Measurements from ENCODE around the gene C16orf54.
"Not testable (repeated sequence)": the region's sequence is repeated elsewhere in the genome, so short reads cannot be mapped to it uniquely, and the experiment has no call there.

The C16orf54 gene

GRCh38 chr16:29702269-29702668, 43.5 kb downstream of the C16orf54 start:
- DNase-seq = no peak

DNA sequence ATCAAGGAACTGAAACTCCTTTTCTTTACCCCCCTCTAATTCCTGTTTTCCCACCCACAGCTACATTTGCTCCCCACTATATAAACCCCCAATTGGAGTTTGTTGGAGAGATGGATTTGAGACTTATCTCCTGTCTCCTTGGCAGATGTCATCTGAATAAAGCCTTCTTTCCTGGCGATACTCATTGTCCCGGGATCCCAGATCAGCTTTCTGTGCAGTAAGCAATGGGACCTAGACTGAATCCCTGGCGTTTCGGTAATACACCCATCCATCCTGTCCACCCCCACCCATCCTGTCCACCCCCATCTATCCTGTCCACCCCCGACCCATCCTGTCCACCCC, 44.6 kb downstream of the C16orf54 start:
- no peak for DNase-seq

DNA sequence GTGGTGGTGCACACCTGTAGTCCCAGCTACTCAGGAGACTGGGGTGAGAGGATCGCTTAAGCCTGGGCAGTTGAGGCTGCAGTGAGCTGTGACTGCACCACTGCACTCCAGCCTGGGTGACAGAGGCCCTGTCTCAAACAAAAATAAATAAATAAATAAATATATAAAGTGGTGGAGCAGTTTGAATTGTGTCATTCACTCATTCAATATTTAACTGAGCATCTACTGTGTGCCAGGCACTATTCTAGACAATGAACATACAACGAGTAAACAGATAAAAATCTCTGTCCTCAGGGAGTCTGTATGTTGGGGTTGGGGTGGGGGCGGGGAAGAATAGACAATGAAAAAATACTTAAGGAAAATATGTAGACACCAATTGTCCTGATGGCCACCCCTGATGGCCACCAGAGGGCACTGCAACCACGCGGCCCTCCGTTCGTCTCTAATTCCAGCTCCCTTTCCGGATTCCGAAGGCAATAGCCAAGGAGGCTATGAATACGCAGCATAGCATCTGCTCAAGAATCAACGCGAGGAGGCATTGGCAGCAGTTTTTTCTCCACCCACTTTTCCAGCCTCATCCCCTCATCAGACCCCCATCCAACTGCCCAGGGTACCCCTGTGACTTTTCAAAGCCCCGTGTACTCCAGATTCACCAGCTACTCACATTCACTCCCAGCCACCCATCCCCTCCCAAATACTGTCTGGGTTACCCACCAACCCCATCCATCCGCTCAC, 45.4 kb downstream of the C16orf54 start:
- DNase-seq = peak; percentile 33

DNA sequence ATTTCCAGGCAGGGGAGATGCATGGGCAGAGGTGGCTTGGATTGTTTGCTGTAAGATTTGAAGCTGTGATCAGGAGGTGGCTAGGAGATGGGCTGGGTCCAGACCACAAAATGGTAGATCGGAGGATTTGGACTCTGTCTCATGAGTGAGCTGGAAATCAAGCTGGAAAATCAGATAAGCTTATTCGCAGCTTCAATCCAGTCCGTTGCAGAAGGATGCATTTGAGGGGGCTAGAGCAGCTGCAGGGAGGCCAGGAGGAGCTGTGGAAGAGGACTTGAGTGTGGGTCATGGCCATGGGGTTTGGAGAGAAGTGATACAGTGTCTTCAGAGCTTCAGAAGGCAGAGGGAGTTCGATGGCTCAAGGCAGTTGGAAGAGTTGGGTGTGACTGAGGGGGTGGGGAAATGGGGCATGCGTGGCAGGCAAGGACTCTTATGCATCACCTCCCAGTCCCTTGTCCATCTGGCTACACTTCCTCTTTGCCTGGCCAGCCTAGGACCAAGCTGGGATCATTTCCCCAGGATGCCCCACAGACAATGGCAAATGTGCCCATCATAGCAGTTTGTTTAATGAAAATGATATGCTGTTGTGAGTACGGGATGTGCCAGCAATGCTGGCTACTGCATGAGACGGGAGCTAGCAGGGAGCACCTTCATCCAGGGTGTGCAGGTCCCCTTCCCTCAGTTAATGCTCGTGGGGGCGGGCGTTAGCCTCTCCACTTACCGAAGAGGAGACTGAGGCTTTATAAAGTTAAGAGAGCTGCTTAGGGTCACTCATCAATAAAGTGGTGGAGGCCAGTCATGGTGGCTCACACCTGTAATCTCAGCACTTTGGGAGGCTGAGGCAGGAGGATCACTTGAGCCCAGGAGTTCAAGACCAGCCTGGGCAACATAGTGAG, 46.2 kb downstream of the C16orf54 start:
- DNase-seq = no peak

GRCh38 chr16:29698484-29699323, 47.1 kb downstream of the C16orf54 start:
- DNase-seq = no peak

DNA sequence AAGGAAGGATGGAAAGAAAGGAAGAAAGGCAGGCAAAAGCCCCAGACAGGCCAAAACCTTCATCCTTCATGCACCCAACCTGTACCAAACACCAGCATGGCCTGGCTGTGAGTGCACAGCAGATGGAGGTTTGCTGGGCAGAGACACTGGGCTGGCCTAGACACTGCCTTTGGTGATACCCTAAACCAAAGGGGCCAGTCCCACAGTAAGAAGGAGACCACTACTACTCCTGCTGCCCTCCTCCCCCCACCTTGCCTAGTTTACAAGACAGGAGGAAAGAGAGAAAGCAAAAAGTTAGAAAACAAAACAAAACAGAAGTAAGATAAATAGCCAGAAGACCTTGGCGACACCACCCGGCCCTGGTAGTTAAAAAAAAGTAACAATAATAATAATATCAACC, 47.7 kb downstream of the C16orf54 start:
- DNase-seq = no peak

DNA sequence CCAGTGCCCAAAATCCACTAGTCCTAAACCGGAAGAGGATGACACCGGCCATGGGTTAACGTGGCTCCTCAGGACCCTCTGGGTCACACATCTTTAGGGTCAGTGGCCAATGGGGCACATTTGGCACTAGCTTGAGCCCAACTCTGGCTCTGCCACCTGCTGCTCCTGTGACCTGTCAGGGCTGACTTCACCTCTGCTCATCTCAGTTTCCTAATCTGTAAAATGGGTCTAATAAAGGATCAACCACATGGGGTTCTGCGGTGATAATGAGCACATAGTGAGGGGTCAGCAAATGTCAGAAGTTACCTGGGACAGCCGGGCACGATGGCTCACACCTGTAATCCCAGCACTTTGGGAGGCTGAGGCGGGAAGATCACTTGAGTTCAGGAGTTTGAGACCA, 48.4 kb downstream of the C16orf54 start:
- no peak for DNase-seq

- no peak for DNase-seq
Measured at GRCh38 chr16:29696881-29697331, 48.9 kb downstream of the C16orf54 start.

DNA sequence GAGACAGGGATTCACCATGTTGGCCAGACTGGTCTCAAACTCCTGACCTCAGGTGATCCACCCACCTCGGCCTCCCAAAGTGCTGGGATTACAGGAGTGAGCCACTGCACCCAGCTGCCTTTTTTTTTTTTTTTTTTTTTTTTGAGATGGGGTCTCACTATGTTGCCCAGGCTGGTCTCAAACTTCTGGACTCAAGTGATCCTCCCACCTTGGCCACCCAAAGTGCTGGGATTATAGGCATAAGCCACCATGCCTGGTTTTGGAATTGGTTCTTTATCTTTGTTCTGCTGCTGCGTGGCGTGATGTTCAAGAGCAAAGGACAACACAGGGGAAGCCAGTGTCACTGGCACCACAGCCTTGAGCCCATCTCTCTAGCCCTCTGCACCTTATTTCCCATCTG, 50.1 kb downstream of the C16orf54 start:
- DNase-seq = not testable (repeated sequence)

DNA sequence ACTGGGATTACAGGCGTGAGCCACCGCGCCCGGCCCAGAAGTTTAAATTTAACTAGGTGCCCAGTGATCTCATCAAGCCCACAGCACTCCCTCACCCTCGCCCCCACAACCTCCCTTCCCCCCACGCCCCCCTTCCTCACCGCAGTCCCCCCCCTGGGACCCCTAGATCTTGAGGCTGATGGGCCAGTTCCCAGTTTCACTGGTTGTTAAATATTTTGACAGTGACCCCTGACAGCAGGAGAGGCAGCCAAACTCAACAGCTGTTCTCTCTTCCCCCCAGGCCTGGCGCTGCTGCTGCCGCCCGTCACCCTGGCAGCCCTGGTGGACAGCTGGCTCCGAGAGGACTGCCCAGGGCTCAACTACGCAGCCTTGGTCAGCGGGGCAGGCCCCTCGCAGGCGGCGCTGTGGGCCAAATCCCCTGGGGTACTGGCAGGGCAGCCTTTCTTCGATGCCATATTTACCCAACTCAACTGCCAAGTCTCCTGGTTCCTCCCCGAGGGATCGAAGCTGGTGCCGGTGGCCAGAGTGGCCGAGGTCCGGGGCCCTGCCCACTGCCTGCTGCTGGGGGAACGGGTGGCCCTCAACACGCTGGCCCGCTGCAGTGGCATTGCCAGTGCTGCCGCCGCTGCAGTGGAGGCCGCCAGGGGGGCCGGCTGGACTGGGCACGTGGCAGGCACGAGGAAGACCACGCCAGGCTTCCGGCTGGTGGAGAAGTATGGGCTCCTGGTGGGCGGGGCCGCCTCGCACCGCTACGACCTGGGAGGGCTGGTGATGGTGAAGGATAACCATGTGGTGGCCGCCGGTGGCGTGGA, 51.2 kb downstream of the C16orf54 start:
- no peak for DNase-seq

- DNase-seq = not testable (repeated sequence)
Measured at GRCh38 chr16:29692606-29693005, 53.2 kb downstream of the C16orf54 start.
